K562 (cell line): ENCODE results near the gene RFX7. TPM values are rescaled to one million over a fixed set of nuclear protein-coding genes. Genes with fewer than 3 reads are reported as not detected.

ENCODE experiments used
- ATAC-seq: fragments of 200-7000 bp; cut with Tn5 transposase; 3 replicates; pipeline ENCODE4 v1.9.1; 2020; ENCODE audit warnings: moderate library complexity
- BruUV-seq: library from RNA; stranded (reverse); fragments of 400-500 nt; replicated peaks from 2 replicates; lab custom pipeline; 2021; lab: Mats Ljungman, UMichigan
- CTCF ChIA-PET: fragments of 300-600 bp; formaldehyde crosslinking; extraction: SDS; loops from one replicate; lab custom pipeline; 2021; ENCODE audit warnings: low intra/inter-chr PET ratio; lab: Yijun Ruan, JAX
- POLR2A ChIA-PET: fragments of 300-600, 350-650 bp; sonication (Branson Sonifier 250); formaldehyde crosslinking; extraction: SDS; loops from one replicate; lab custom pipeline; 2021; ENCODE audit warnings: antibody characterized with exemption, inconsistent platforms; lab: Yijun Ruan, JAX
- DNase-seq, 4 experiments: peaks; one replicate each; pipeline versions ENCODE4 v3.0.0 to v3.0.0-alpha.2; 2011 to 2018; ENCODE audit warnings: low spot score in 3 of 4, mixed read lengths in 3 of 4; ENCODE audit errors: extremely low read depth in 1 of 4
- FAIRE-seq: peaks from 2 replicates; lab custom pipeline; 2011; peaks lifted over from hg19 to GRCh38; lab: Jason Lieb, UNC
- H2AFZ ChIP-seq: 2 replicates; pipeline ENCODE4 v1.6.0; 2011; ENCODE audit warnings: low read depth, low read length, control low read depth, inconsistent platforms
- H3K27ac ChIP-seq: fragments of 200-600 bp; 3 replicates; pipeline ENCODE4 v1.8.0; 2011; ENCODE audit warnings: low read depth, mild to moderate bottlenecking, control low read depth, inconsistent platforms, low read length, moderate library complexity, mixed read lengths; ENCODE audit errors: extremely low read depth
- H3K27me3 ChIP-seq, 2 experiments: fragments of 300-600 bp in 1 of 2; 2 replicates in 1 of 2; 3 replicates in 1 of 2; pipeline versions ENCODE4 v1.6.0 to v1.8.0; 2011; ENCODE audit warnings: inconsistent platforms in 2 of 2, low read length in 2 of 2, mild to moderate bottlenecking in 1 of 2, mixed read lengths in 1 of 2, moderate library complexity in 1 of 2; ENCODE audit not compliant: control insufficient read depth in 2 of 2, insufficient read depth in 2 of 2
- H3K36me3 ChIP-seq: fragments of 300-600 bp; 3 replicates; pipeline ENCODE4 v1.8.0; 2011; ENCODE audit warnings: mild to moderate bottlenecking, low read length, inconsistent platforms; ENCODE audit not compliant: control insufficient read depth, insufficient read depth
- H3K4me1 ChIP-seq, 2 experiments: fragments of 200-600 bp in 1 of 2; replicated peaks in 1 of 2; 2 replicates in 1 of 2; 3 replicates in 1 of 2; pipeline versions ENCODE4 v1.5.1 to v1.8.0; 2011; ENCODE audit warnings: inconsistent platforms in 2 of 2, low read length in 2 of 2, mild to moderate bottlenecking in 1 of 2, mixed read lengths in 1 of 2, moderate library complexity in 1 of 2; ENCODE audit not compliant: control insufficient read depth in 2 of 2, insufficient read depth in 2 of 2
- H3K4me2 ChIP-seq: 2 replicates; pipeline ENCODE4 v1.6.1; 2011; ENCODE audit warnings: low read length, control low read depth, inconsistent platforms, mixed read lengths; ENCODE audit not compliant: insufficient read depth
- H3K4me3 ChIP-seq: fragments of 200-600 bp; sonication (generic), shearing (Covaris generic); 2 replicates; pipeline ENCODE4 v1.5.1; 2016; ENCODE audit warnings: control low read depth, inconsistent platforms
- H3K79me2 ChIP-seq: fragments of 200-600 bp; 3 replicates; pipeline ENCODE4 v1.8.0; 2011; ENCODE audit warnings: low read length, inconsistent platforms; ENCODE audit not compliant: control insufficient read depth, insufficient read depth
- H3K9ac ChIP-seq, 2 experiments: 2 replicates each; pipeline versions ENCODE4 v1.6.0 to v1.6.1; 2011; ENCODE audit warnings: low read depth in 2 of 2, low read length in 2 of 2, control low read depth in 1 of 2, inconsistent platforms in 1 of 2, mild to moderate bottlenecking in 1 of 2, mixed read lengths in 1 of 2; ENCODE audit not compliant: insufficient read depth in 1 of 2
- H3K9me1 ChIP-seq: one replicate; pipeline ENCODE4 v1.6.0; 2011; ENCODE audit warnings: inconsistent platforms, mild to moderate bottlenecking, low read length, moderate library complexity; ENCODE audit not compliant: control insufficient read depth, insufficient read depth
- H3K9me3 ChIP-seq: replicated peaks from 2 replicates; pipeline ENCODE4 v1.5.1; 2011; ENCODE audit warnings: low read depth, low read length, inconsistent platforms; ENCODE audit not compliant: control insufficient read depth, insufficient read depth
- H4K20me1 ChIP-seq: replicated peaks from 2 replicates; pipeline ENCODE4 v1.6.1; 2011; ENCODE audit warnings: low read length, inconsistent platforms, mixed read lengths; ENCODE audit not compliant: control insufficient read depth, insufficient read depth
- BHLHE40 ChIP-seq: IDR thresholded peaks from 2 replicates; pipeline ENCODE4 v1.6.1; 2011; ENCODE audit warnings: low read length, improper control_type of control experiment
- CAMTA2 ChIP-seq: fragments of 250-450 bp; sonication (Bioruptor Pico); conservative IDR thresholded peaks from 2 replicates; pipeline ENCODE4 v1.5.1; 2022
- CREM ChIP-seq: IDR thresholded peaks from 2 replicates; pipeline ENCODE4 v1.6.1; 2014; ENCODE audit warnings: antibody characterized with exemption, low read depth
- FOSL1 ChIP-seq: fragments of 200-800 bp; sonication (Bioruptor generic); conservative IDR thresholded peaks from 2 replicates; pipeline ENCODE4 v1.6.1; 2016; ENCODE audit warnings: missing genetic modification characterization, missing compliant biosample characterization
- HDAC6 ChIP-seq: IDR thresholded peaks from 2 replicates; pipeline ENCODE4 v1.6.1; 2012; ENCODE audit warnings: low read depth, mild to moderate bottlenecking, control low read depth, inconsistent platforms, low read length, moderate library complexity
- MYBL2 ChIP-seq, 2 experiments: fragments of 450-650 bp in 1 of 2; sonication (generic) in 1 of 2; formaldehyde crosslinking in 1 of 2; IDR thresholded peaks; 2 replicates each; pipeline versions ENCODE4 v1.6.1 to v1.8.1; 2017 to 2022; ENCODE audit warnings: borderline replicate concordance in 1 of 2, inconsistent platforms in 1 of 2, low read depth in 1 of 2, mild to moderate bottlenecking in 1 of 2, missing genetic modification reagents in 1 of 2, moderate library complexity in 1 of 2
- MYC ChIP-seq, 2 experiments: fragments of 250-450 bp in 1 of 2; sonication (Bioruptor Pico) in 1 of 2; IDR thresholded peaks; 2 replicates each; pipeline versions ENCODE4 v1.5.1 to v1.6.1; 2012 to 2021; ENCODE audit warnings: low read depth in 2 of 2, borderline replicate concordance in 1 of 2, improper control_type of control experiment in 1 of 2, low read length in 1 of 2, mild to moderate bottlenecking in 1 of 2, moderate library complexity in 1 of 2
- NONO ChIP-seq, 2 experiments: fragments of 200-400 bp in 1 of 2; fragments of 450-650 bp in 1 of 2; formaldehyde crosslinking in 1 of 2; IDR thresholded peaks; 2 replicates each; pipeline ENCODE4 v1.6.1; 2017; ENCODE audit warnings: low read depth in 2 of 2, mild to moderate bottlenecking in 2 of 2, moderate library complexity in 2 of 2, low read length in 1 of 2
- PKNOX1 ChIP-seq: fragments of 450-650 bp; IDR thresholded peaks from 2 replicates; pipeline ENCODE4 v1.6.1; 2016
- RBM17 ChIP-seq: fragments of 200-400 bp; formaldehyde crosslinking; IDR thresholded peaks from 2 replicates; pipeline ENCODE4 v1.6.1; 2017; ENCODE audit warnings: low read depth, mild to moderate bottlenecking, low read length, borderline replicate concordance
- SPI1 ChIP-seq: IDR thresholded peaks from 2 replicates; pipeline ENCODE4 v1.6.1; 2011; ENCODE audit warnings: low read depth, low read length, control low read depth, borderline replicate concordance
- TEAD4 ChIP-seq, 2 experiments: sonication (generic) in 1 of 2; formaldehyde crosslinking in 1 of 2; IDR thresholded peaks; 2 replicates each; pipeline versions ENCODE4 v1.6.1 to v1.8.0; 2012 to 2022; ENCODE audit warnings: borderline replicate concordance in 1 of 2, inconsistent platforms in 1 of 2, low read length in 1 of 2, mild to moderate bottlenecking in 1 of 2, missing genetic modification reagents in 1 of 2
- TSC22D4 ChIP-seq: fragments of 450-650 bp; IDR thresholded peaks from 2 replicates; pipeline ENCODE4 v1.6.1; 2016; ENCODE audit warnings: missing genetic modification characterization, missing biosample characterization, control low read depth
- ZNF583 ChIP-seq: fragments of 250-450 bp; sonication (Bioruptor Pico); IDR thresholded peaks from 2 replicates; pipeline ENCODE4 v1.4.0; 2020
- WGBS: fragments of 100-300 bp; shearing (Covaris generic); methylation state at CpG from one replicate; pipeline ENCODE4 v1.1.6; 2016; ENCODE audit warnings: low coverage, mixed read lengths; ENCODE audit not compliant: insufficient coverage; ENCODE audit errors: missing lambda C conversion rate; 5-methylcytosine and 5-hydroxymethylcytosine counted together
- in situ Hi-C: fragments of 300-500 bp; cut with MboI; formaldehyde crosslinking; loops from 4 replicates; pipeline ENCODE4 v1.15.0; 2018; ENCODE audit warnings: inconsistent platforms, mixed read lengths
- intact Hi-C: fragments of 100-400 bp; cut with micrococcal nuclease; formaldehyde crosslinking; loops from 2 replicates; pipeline ENCODE4 v1.14.2; 2022
- polyA plus RNA-seq, 8 experiments: library from polyadenylated mRNA; depleted of rRNA in 4 of 8; stranded (reverse) in 5 of 8; unstranded in 3 of 8; fragments of >200 nt; fragmentation: Nextera tagmentation in 2 of 8; fragmentation: Illumina TruSeq in 1 of 8; extraction: Ambion mirVana in 2 of 8; extraction: Trizol in 1 of 8; gene quantifications; 2 replicates each; pipeline versions ENCODE4 v1.2.1 to v1.2.3, GENCODE V29; 2011 to 2014; ENCODE audit warnings: inconsistent platforms in 1 of 8, missing spikeins in 1 of 8
- total RNA-seq, 7 experiments: library from RNA; depleted of rRNA in 6 of 7; stranded (reverse); fragments of >200 nt in 6 of 7; fragmentation: Illumina TruSeq in 2 of 7; extraction: Trizol in 2 of 7; gene quantifications; 2 replicates each; pipeline versions ENCODE4 v1.2.1 to v1.2.3, GENCODE V29; 2011 to 2021; ENCODE audit warnings: low replicate concordance in 1 of 7
- TF ChIP-seq, protein P1 (sequence below): sonication (generic); formaldehyde crosslinking; IDR thresholded peaks from 2 replicates; pipeline ENCODE4 v1.8.0; 2022; ENCODE audit warnings: mild to moderate bottlenecking, missing genetic modification reagents, borderline replicate concordance

Gene RFX7
- total and polyA plus RNA-seq, 9 of the 15 experiments (the other 6 are each of a cell fraction or from before 2014, with no cell fraction given): 2.4 to 17.9 (median 6.3) TPM

GRCh38 chr15:56038015-56038414 is 205.7 kb downstream of the RFX7 start:
- no peak for ATAC-seq
- BruUV-seq: no TSS peak
- no peaks in the 10 kb centered on the region for H3K27me3 ChIP-seq
- no peak for FAIRE-seq
- no peak overlapping the region for H3K9ac ChIP-seq
- no peaks in the 10 kb centered on the region for H3K9me3 ChIP-seq
- no peak overlapping the region for H3K27ac ChIP-seq
- H3K9me1 ChIP-seq: no peaks in the 10 kb centered on the region
- H4K20me1 ChIP-seq: no peaks in the 10 kb centered on the region
- 33% methylated on average over 3 of the region's 3 CpGs for WGBS
- H3K4me2 ChIP-seq: no peak overlapping the region
- H2AFZ ChIP-seq: peak overlapping the region; percentile 26; the same call in 1 of the 2 replicates
- ChIA-PET POLR2A (interaction anchor here (0.6 kb wide), 1 partner anchor 425 kb away, joined by 3 read pairs; no protein-coding TSS in a partner anchor), CTCF (interaction anchor here (1.1 kb wide), 1 partner anchor 21 kb away, joined by 3 read pairs; no protein-coding TSS in a partner anchor)
- no peaks in the 10 kb centered on the region for H3K79me2 ChIP-seq
- intact Hi-C loops: no loop called here
- in situ Hi-C loops: no loop called here
- no peaks in the 10 kb centered on the region for H3K36me3 ChIP-seq
- DNase-seq: no peak
- H3K4me3 ChIP-seq: no peak overlapping the region
- H3K4me1 ChIP-seq: peaks cover 0 to 16% of the 10 kb centered on the region in 2 experiments; a peak in 3 of 5 replicates
- TF ChIP-seq CREM (0 out of 2 replicates have a peak, but pooled peaks have one; percentile 32), MYBL2 (IDR thresholded peaks at IDR 0.05; ENCODE audit: low read depth) (peak; percentile 34; the same call in 1 of the 2 replicates), MYBL2 (CRISPR knock-in tag; IDR thresholded peaks at IDR 0.05; ENCODE audit: borderline replicate concordance) (no peak), RBM17 (no peak), TEAD4 (IDR thresholded peaks at IDR 0.05; ENCODE audit: low read length) (no peak), TEAD4 (CRISPR knock-in tag; IDR thresholded peaks at IDR 0.05; ENCODE audit: borderline replicate concordance) (no peak), ZNF583 (CRISPR knock-in tag) (no peak), CAMTA2 (no peak), FOSL1 (tag) (peak; percentile 63), BHLHE40 (peak; percentile 25; the same call in 1 of the 2 replicates), MYC (IDR thresholded peaks at IDR 0.05; ENCODE audit: low read depth, low read length) (peak; percentile 55), MYC (CRISPR knock-in tag; IDR thresholded peaks at IDR 0.05; ENCODE audit: borderline replicate concordance, low read depth) (no peak), HDAC6 (no peak), NONO (IDR thresholded peaks at IDR 0.05; ENCODE audit: low read depth in 2 of 2, low read length in 1 of 2) (no peak), SPI1 (peak; percentile 88), TSC22D4 (tag) (no peak), PKNOX1 (peak; percentile 55)
- TF ChIP-seq, protein P1, sequence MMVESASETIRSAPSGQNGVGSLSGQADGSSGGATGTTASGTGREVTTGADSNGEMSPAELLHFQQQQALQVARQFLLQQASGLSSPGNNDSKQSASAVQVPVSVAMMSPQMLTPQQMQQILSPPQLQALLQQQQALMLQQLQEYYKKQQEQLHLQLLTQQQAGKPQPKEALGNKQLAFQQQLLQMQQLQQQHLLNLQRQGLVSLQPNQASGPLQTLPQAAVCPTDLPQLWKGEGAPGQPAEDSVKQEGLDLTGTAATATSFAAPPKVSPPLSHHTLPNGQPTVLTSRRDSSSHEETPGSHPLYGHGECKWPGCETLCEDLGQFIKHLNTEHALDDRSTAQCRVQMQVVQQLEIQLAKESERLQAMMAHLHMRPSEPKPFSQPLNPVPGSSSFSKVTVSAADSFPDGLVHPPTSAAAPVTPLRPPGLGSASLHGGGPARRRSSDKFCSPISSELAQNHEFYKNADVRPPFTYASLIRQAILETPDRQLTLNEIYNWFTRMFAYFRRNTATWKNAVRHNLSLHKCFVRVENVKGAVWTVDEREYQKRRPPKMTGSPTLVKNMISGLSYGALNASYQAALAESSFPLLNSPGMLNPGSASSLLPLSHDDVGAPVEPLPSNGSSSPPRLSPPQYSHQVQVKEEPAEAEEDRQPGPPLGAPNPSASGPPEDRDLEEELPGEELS (CRISPR knock-in tag): no peak
